HG02943 (cell line): ENCODE results near the gene NHLRC1.
"Not testable (repeated sequence)": the region's sequence is repeated elsewhere in the genome, so short reads cannot be mapped to it uniquely, and the experiment has no call there.

Experiments used
- ATAC-seq: cut with Tn5 transposase; IDR thresholded peaks from one replicate; pipeline ENCODE4 v1.9.1; 2021; ENCODE audit warnings: mild to moderate bottlenecking, low read depth, moderate library complexity; ENCODE audit not compliant: unreplicated experiment

Gene NHLRC1

GRCh38 chr6:18122128-18123093 lies at the start of gene NHLRC1:
Gene NHLRC1, minus strand, starts transcription at chr6:18122677. Its CDS starts 71 bp downstream, at chr6:18122606.
- peak; percentile 97 for ATAC-seq

- no peak for ATAC-seq
These were observed 49.4 kb upstream of the NHLRC1 start for GRCh38 chr6:18171871-18172270.

GRCh38 chr6:18168264-18168663 lies 45.8 kb upstream of the NHLRC1 start:
- ATAC-seq, result no peak

GRCh38 chr6:18166312-18167036 lies 44.0 kb upstream of the NHLRC1 start:
- no peak for ATAC-seq

- no peak for ATAC-seq
These were observed 43.3 kb upstream of the NHLRC1 start for GRCh38 chr6:18165751-18166150.

- ATAC-seq, result no peak
These were observed 39.9 kb upstream of the NHLRC1 start for GRCh38 chr6:18162401-18162800.

- ATAC-seq, result no peak
These were observed 39.0 kb upstream of the NHLRC1 start for GRCh38 chr6:18161431-18161830.

GRCh38 chr6:18160911-18161310 lies 38.4 kb upstream of the NHLRC1 start:
- no peak for ATAC-seq

GRCh38 chr6:18155864-18156421 lies 33.5 kb upstream of the NHLRC1 start:
- ATAC-seq, result peak; percentile 33

GRCh38 chr6:18155150-18155863 lies 32.8 kb upstream of the NHLRC1 start, which contains the start of gene KDM1B:
Gene KDM1B, plus strand, starts transcription at chr6:18155422. Its CDS starts 4,474 bp downstream, at chr6:18159896.
- ATAC-seq, result peak; percentile 91

- ATAC-seq, result peak; percentile 67
These were observed 32.2 kb upstream of the NHLRC1 start, which contains the start of gene TPMT for GRCh38 chr6:18154507-18155149. Gene TPMT, minus strand, starts transcription at chr6:18155077. Its CDS starts 5,950 bp downstream, at chr6:18149127.

GRCh38 chr6:18153311-18153703 lies 30.8 kb upstream of the NHLRC1 start:
- ATAC-seq, result no peak

GRCh38 chr6:18151801-18152200 lies 29.3 kb upstream of the NHLRC1 start:
- no peak for ATAC-seq

GRCh38 chr6:18151391-18151790 lies 28.9 kb upstream of the NHLRC1 start:
- ATAC-seq, result not testable (repeated sequence)

GRCh38 chr6:18148304-18149025 lies 26.0 kb upstream of the NHLRC1 start:
- no peak for ATAC-seq

- no peak for ATAC-seq
These were observed 25.1 kb upstream of the NHLRC1 start for GRCh38 chr6:18147616-18148015.

GRCh38 chr6:18147160-18147559 lies 24.7 kb upstream of the NHLRC1 start:
- ATAC-seq, result no peak

GRCh38 chr6:18142591-18142861 lies 20.0 kb upstream of the NHLRC1 start:
- ATAC-seq, result no peak

GRCh38 chr6:18141805-18142590 lies 19.5 kb upstream of the NHLRC1 start:
- ATAC-seq, result no peak
